ENCODE data around the gene DUSP15.
"Not testable (repeated sequence)": the region's sequence is repeated elsewhere in the genome, so short reads cannot be mapped to it uniquely, and the experiment has no call there.

The DUSP15 gene

GRCh38 chr20:31869942-31870725, at the start of gene DUSP15, which contains the start of gene TTLL9:
TSS of gene DUSP15 (minus strand) at chr20:31870527. CDS start at chr20:31870337, 190 bp downstream.
TSS of gene TTLL9 (plus strand) at chr20:31870634. CDS start at chr20:31871127, 493 bp downstream.
- DNase-seq (ENCODE audit: low read depth in 2 of 3, low spot score in 2 of 3) = no peak

GRCh38 chr20:31919410-31920155, 49.3 kb upstream of the DUSP15 start:
- no peak for DNase-seq (ENCODE audit: low read depth in 2 of 3, low spot score in 2 of 3)

GRCh38 chr20:31918466-31919105, 48.3 kb upstream of the DUSP15 start:
- DNase-seq (ENCODE audit: low read depth in 2 of 3, low spot score in 2 of 3) = no peak

GRCh38 chr20:31917962-31918412, 47.7 kb upstream of the DUSP15 start:
- DNase-seq (ENCODE audit: low read depth in 2 of 3, low spot score in 2 of 3) = not testable (repeated sequence)

- no peak for DNase-seq (ENCODE audit: low read depth in 2 of 3, low spot score in 2 of 3)
Measured at GRCh38 chr20:31916708-31917107, 46.4 kb upstream of the DUSP15 start.

GRCh38 chr20:31915491-31916280, 45.4 kb upstream of the DUSP15 start:
- no peak for DNase-seq (ENCODE audit: low read depth in 2 of 3, low spot score in 2 of 3)

- no peak for DNase-seq (ENCODE audit: low read depth in 2 of 3, low spot score in 2 of 3)
Measured at GRCh38 chr20:31914170-31914569, 43.8 kb upstream of the DUSP15 start.

GRCh38 chr20:31913431-31914157, 43.3 kb upstream of the DUSP15 start:
- no peak for DNase-seq (ENCODE audit: low read depth in 2 of 3, low spot score in 2 of 3)

- DNase-seq (ENCODE audit: low read depth in 2 of 3, low spot score in 2 of 3) = no peak
Measured at GRCh38 chr20:31910071-31910803, 39.9 kb upstream of the DUSP15 start.

GRCh38 chr20:31909253-31910070, 39.1 kb upstream of the DUSP15 start:
- no peak for DNase-seq (ENCODE audit: low read depth in 2 of 3, low spot score in 2 of 3)

- DNase-seq (ENCODE audit: low read depth in 2 of 3, low spot score in 2 of 3) = no peak
Measured at GRCh38 chr20:31908424-31908823, 38.1 kb upstream of the DUSP15 start.

- no peak for DNase-seq (ENCODE audit: low read depth in 2 of 3, low spot score in 2 of 3)
Measured at GRCh38 chr20:31908016-31908415, 37.7 kb upstream of the DUSP15 start.

GRCh38 chr20:31907046-31907445, 36.7 kb upstream of the DUSP15 start:
- DNase-seq (ENCODE audit: low read depth in 2 of 3, low spot score in 2 of 3) = no peak

- DNase-seq (ENCODE audit: low read depth in 2 of 3, low spot score in 2 of 3) = no peak
Measured at GRCh38 chr20:31906001-31906400, 35.7 kb upstream of the DUSP15 start.

- no peak for DNase-seq (ENCODE audit: low read depth in 2 of 3, low spot score in 2 of 3)
Measured at GRCh38 chr20:31903627-31904386, 33.5 kb upstream of the DUSP15 start.

GRCh38 chr20:31901615-31902014, 31.3 kb upstream of the DUSP15 start:
- DNase-seq (ENCODE audit: low read depth in 2 of 3, low spot score in 2 of 3) = no peak

- DNase-seq (ENCODE audit: low read depth in 2 of 3, low spot score in 2 of 3) = no peak
Measured at GRCh38 chr20:31897541-31897940, 27.2 kb upstream of the DUSP15 start.

- no peak for DNase-seq (ENCODE audit: low read depth in 2 of 3, low spot score in 2 of 3)
Measured at GRCh38 chr20:31896049-31896448, 25.7 kb upstream of the DUSP15 start.
